Measurements from ENCODE around the gene LIG1.

DNA sequence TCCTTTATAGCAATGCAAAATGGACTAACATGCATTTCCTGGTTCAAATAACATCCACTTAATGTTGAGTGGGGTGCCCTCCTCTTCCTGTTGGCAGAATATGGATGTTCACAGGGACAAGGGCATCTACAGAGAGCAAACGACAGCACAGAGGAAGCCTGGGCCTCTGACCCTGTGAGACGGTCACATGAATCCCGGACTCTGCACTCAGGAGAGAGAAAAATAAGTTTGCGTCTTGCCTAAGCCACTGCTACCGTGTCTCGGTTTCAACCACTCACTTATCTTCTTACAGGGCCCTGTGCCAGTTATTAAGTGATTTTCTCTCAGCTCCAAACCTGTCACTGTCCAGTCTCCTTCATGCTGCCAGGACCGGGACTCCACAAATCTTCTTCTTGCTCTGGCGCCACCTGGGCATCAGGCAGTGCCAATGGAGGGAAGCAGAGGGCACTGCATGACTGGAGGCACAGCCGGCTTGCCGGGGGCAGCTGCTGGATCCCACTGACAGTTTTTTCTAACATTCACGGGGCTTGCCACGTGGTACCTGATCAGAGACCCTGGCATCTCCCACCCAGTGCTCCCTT, 11.8 kb downstream of the LIG1 start:
- TF ChIP-seq, protein P1, sequence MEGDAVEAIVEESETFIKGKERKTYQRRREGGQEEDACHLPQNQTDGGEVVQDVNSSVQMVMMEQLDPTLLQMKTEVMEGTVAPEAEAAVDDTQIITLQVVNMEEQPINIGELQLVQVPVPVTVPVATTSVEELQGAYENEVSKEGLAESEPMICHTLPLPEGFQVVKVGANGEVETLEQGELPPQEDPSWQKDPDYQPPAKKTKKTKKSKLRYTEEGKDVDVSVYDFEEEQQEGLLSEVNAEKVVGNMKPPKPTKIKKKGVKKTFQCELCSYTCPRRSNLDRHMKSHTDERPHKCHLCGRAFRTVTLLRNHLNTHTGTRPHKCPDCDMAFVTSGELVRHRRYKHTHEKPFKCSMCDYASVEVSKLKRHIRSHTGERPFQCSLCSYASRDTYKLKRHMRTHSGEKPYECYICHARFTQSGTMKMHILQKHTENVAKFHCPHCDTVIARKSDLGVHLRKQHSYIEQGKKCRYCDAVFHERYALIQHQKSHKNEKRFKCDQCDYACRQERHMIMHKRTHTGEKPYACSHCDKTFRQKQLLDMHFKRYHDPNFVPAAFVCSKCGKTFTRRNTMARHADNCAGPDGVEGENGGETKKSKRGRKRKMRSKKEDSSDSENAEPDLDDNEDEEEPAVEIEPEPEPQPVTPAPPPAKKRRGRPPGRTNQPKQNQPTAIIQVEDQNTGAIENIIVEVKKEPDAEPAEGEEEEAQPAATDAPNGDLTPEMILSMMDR (IDR thresholded peaks at IDR 0.05) = no peak
- TF ChIP-seq POLR2A (IDR thresholded peaks at IDR 0.05) = no peak
